ENCODE results near the gene CEP43. TPM values are rescaled to one million over a fixed set of nuclear protein-coding genes. Genes with fewer than 3 reads are reported as not detected.

Gene CEP43
- total and polyA plus RNA-seq, 2 experiments from 2014 or later = 20.5 to 28.1 TPM

DNA sequence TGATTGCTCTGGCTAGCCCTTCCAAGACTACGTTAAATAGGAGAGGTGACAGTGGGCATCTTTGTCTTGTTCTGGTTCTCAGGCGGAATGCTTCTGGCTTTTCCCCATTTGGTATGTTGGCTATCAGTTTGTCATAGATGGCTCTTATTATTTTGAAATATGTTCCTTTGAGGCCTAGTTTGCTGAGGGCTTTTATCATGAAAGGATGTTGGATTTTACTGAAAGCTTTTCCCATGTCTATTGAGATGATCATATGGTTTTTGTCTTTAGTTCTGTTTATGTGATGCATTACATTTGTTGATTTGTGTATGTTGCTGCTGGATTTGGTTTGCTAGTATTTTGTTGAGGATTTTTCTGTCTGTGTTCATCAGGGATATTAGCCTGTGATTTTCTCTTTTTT lies 32.9 kb upstream of the CEP43 start:
- no peaks in the 10 kb centered on the region for H3K27me3 ChIP-seq
- TF ChIP-seq EZH2 (IDR thresholded peaks at IDR 0.05; ENCODE audit: borderline replicate concordance) = no peak
- no peak for TF ChIP-seq EZH2phosphoT487 (IDR thresholded peaks at IDR 0.05; ENCODE audit: low read depth, severe bottlenecking, unreplicated experiment)
- TF ChIP-seq, protein P1, sequence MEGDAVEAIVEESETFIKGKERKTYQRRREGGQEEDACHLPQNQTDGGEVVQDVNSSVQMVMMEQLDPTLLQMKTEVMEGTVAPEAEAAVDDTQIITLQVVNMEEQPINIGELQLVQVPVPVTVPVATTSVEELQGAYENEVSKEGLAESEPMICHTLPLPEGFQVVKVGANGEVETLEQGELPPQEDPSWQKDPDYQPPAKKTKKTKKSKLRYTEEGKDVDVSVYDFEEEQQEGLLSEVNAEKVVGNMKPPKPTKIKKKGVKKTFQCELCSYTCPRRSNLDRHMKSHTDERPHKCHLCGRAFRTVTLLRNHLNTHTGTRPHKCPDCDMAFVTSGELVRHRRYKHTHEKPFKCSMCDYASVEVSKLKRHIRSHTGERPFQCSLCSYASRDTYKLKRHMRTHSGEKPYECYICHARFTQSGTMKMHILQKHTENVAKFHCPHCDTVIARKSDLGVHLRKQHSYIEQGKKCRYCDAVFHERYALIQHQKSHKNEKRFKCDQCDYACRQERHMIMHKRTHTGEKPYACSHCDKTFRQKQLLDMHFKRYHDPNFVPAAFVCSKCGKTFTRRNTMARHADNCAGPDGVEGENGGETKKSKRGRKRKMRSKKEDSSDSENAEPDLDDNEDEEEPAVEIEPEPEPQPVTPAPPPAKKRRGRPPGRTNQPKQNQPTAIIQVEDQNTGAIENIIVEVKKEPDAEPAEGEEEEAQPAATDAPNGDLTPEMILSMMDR (IDR thresholded peaks at IDR 0.05; ENCODE audit: poor library complexity) = no peak
- H3K27ac ChIP-seq = no peak overlapping the region
- no peaks in the 10 kb centered on the region for H3K79me2 ChIP-seq
- H3K36me3 ChIP-seq (replicated peaks; ENCODE audit: insufficient read depth, low read depth) = no peaks in the 10 kb centered on the region
- H4K20me1 ChIP-seq (ENCODE audit: insufficient read depth, poor library complexity, severe bottlenecking) = no peaks in the 10 kb centered on the region
- no peak for DNase-seq (ENCODE audit: low spot score)
- 98% methylated on average over 2 of the region's 2 CpGs for WGBS (ENCODE audit: low lambda C conversion rate, missing lambda C conversion rate)
- no peaks in the 10 kb centered on the region for H3K9me2 ChIP-seq (replicated peaks; ENCODE audit: insufficient read depth)
- no peaks in the 10 kb centered on the region for H3K9me3 ChIP-seq (ENCODE audit: low read depth)
- H3K4me2 ChIP-seq = no peak overlapping the region
- H3K4me3 ChIP-seq = no peak overlapping the region
- H3K4me1 ChIP-seq (ENCODE audit: insufficient read depth) = no peaks in the 10 kb centered on the region
- no peak overlapping the region for H2AFZ ChIP-seq

- H3K4me1 ChIP-seq (ENCODE audit: insufficient read depth) = no peaks in the 10 kb centered on the region
- no peak for DNase-seq (ENCODE audit: low spot score)
- H3K9me3 ChIP-seq (ENCODE audit: low read depth) = no peaks in the 10 kb centered on the region
- no peaks in the 10 kb centered on the region for H3K9me2 ChIP-seq (replicated peaks; ENCODE audit: insufficient read depth)
- no peaks in the 10 kb centered on the region for H4K20me1 ChIP-seq (ENCODE audit: insufficient read depth, poor library complexity, severe bottlenecking)
- no peak for TF ChIP-seq EZH2 (IDR thresholded peaks at IDR 0.05; ENCODE audit: borderline replicate concordance)
- TF ChIP-seq, protein P1 (IDR thresholded peaks at IDR 0.05; ENCODE audit: poor library complexity) = no peak
- no peak for TF ChIP-seq EZH2phosphoT487 (IDR thresholded peaks at IDR 0.05; ENCODE audit: low read depth, severe bottlenecking, unreplicated experiment)
- no peak overlapping the region for H3K4me2 ChIP-seq
- no peak overlapping the region for H3K4me3 ChIP-seq
- H2AFZ ChIP-seq = no peak overlapping the region
- H3K27me3 ChIP-seq = no peaks in the 10 kb centered on the region
- 67% methylated on average over 8 of the region's 8 CpGs for WGBS (ENCODE audit: low lambda C conversion rate, missing lambda C conversion rate)
- no peak overlapping the region for H3K27ac ChIP-seq
- no peaks in the 10 kb centered on the region for H3K79me2 ChIP-seq
- H3K36me3 ChIP-seq (replicated peaks; ENCODE audit: insufficient read depth, low read depth) = no peaks in the 10 kb centered on the region
These were observed 29.7 kb upstream of the CEP43 start for GRCh38 chr6:166969390-166970002.

- Histone ChIP-seq H3K9me3 (ENCODE audit: low read depth) (no peaks in the 10 kb centered on the region), H3K27ac (no peak overlapping the region), H3K9me2 (replicated peaks; ENCODE audit: insufficient read depth) (no peaks in the 10 kb centered on the region), H3K4me3 (no peak overlapping the region), H3K27me3 (no peaks in the 10 kb centered on the region), H2AFZ (no peak overlapping the region), H3K4me2 (no peak overlapping the region), H3K4me1 (ENCODE audit: insufficient read depth) (no peaks in the 10 kb centered on the region), H4K20me1 (ENCODE audit: insufficient read depth, poor library complexity, severe bottlenecking) (no peaks in the 10 kb centered on the region), H3K79me2 (no peaks in the 10 kb centered on the region), H3K36me3 (replicated peaks; ENCODE audit: insufficient read depth, low read depth) (no peaks in the 10 kb centered on the region)
- DNase-seq (ENCODE audit: low spot score) = no peak
- no peak for TF ChIP-seq EZH2phosphoT487 (IDR thresholded peaks at IDR 0.05; ENCODE audit: low read depth, severe bottlenecking, unreplicated experiment)
- TF ChIP-seq EZH2 (IDR thresholded peaks at IDR 0.05; ENCODE audit: borderline replicate concordance) = no peak
- TF ChIP-seq, protein P1 (IDR thresholded peaks at IDR 0.05; ENCODE audit: poor library complexity) = no peak
These were observed 29.1 kb upstream of the CEP43 start for GRCh38 chr6:166970091-166970490.

Measured in hepatocyte (in vitro differentiated cells).